ENCODE measurements around the gene HECTD2. TPM values are rescaled to one million over a fixed set of nuclear protein-coding genes. Genes with fewer than 3 reads are reported as not detected.

Gene HECTD2
- total RNA-seq, 2 experiments from 2014 or later = 0.92 to 1.0 TPM

DNA sequence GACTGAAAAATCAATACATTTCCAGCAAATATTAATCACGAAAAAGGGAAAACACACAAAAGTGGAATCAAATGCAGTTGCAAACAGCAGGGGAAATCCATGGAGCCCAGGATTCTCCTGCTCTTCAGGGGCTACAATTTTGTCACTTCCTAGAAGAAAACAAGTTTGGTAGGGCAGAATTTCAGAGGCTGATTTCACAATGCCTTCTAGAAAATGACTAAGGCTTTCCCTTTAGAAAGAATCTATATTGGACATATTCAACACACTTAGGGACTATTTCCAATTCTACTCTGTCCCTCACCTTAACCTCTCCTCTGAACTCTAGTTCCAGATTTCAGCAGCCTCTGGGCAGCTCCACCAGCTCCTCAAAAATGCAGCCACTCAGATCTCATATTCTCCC, 111.3 kb downstream of the HECTD2 start:
- Histone ChIP-seq H3K4me1 (ENCODE audit: insufficient read depth, low read length) (no peaks in the 10 kb centered on the region), H3K27me3 (ENCODE audit: control insufficient read depth in 1 of 2, insufficient read depth in 2 of 2, low read length in 2 of 2) (no peaks in the 10 kb centered on the region), H3K4me3 (ENCODE audit: low read length) (no peak overlapping the region), H3K36me3 (ENCODE audit: insufficient read depth, low read length) (no peaks in the 10 kb centered on the region), H3K9me3 (ENCODE audit: control insufficient read depth in 1 of 2, insufficient read depth in 1 of 2, low read length in 2 of 2) (no peaks in the 10 kb centered on the region), H3K27ac (ENCODE audit: low read depth in 1 of 2, low read length in 2 of 2) (no peak overlapping the region)
- no peaks in the 10 kb centered on the region for H3K9me3 Mint-ChIP-seq
- intact Hi-C loops (cut with DNase I, micrococcal nuclease) = no loop called here
- TF ChIP-seq CTCF (IDR thresholded peaks at IDR 0.05) = no peak
- H3K4me3 Mint-ChIP-seq = no peak overlapping the region
- ATAC-seq (ENCODE audit: poor library complexity) = no peak
- H3K36me3 Mint-ChIP-seq (ENCODE audit: low read depth) = no peaks in the 10 kb centered on the region
- H3K4me1 Mint-ChIP-seq (ENCODE audit: low read depth) = no peaks in the 10 kb centered on the region
- H3K27me3 Mint-ChIP-seq = peaks cover 5% of the 10 kb centered on the region
- ChIA-PET POLR2A (no interaction called here), CTCF (interaction anchor here (0.6 kb wide), 1 partner anchor 520 kb away, joined by 4 read pairs; no protein-coding TSS in a partner anchor)
- no peak for DNase-seq
- no peak overlapping the region for H3K27ac Mint-ChIP-seq

DNA sequence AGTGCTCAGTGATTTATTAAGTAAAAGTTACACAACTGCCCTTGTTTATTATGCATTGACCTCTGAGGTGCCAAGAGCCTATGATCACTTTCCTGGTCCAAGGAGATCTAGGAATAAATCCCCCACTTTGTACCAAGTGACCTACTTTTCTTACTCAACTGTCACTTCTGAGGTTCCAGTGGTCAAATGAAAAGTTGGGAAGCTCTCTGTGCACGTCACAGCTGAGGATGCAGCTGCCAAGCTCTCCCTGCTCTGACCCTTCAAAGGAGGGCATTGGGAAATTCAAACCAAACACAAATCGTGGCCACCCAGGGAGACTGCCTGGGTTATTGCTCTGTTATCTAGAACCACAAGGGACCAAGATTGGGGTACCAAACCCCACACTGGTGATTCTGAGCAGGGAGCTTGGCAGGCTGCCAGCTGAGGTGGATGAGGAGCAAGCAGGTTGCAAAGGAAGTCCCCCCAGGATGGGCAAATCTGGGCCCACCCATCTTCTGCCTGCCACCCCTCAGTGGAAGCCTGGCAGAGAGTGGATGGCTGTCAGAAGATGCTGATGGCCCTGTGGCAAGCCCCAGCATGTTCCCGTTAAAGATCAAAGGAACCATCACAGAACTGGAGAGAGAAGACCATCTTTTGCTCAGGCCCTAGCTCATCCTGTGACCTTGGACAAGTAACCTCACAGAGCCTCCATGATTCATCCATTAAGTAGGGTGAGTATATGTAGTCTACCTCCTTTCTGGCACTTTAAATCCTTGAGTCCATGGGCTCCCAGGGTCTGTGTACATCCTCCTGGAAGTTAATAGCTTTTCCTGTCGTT, 116.0 kb downstream of the HECTD2 start:
- Mint-ChIP-seq H3K4me1 (ENCODE audit: low read depth) (no peaks in the 10 kb centered on the region), H3K4me3 (no peak overlapping the region), H3K27me3 (peaks cover 20% of the 10 kb centered on the region), H3K36me3 (ENCODE audit: low read depth) (no peaks in the 10 kb centered on the region), H3K9me3 (no peaks in the 10 kb centered on the region), H3K27ac (no peak overlapping the region)
- no peak overlapping the region for H3K27ac ChIP-seq (ENCODE audit: low read depth in 1 of 2, low read length in 2 of 2)
- ATAC-seq (ENCODE audit: poor library complexity) (no peak), DNase-seq (no peak)
- intact Hi-C loops (cut with DNase I, micrococcal nuclease) = no loop called here
- ChIA-PET POLR2A (no interaction called here), CTCF (no interaction called here)
- H3K27me3 ChIP-seq (ENCODE audit: control insufficient read depth in 1 of 2, insufficient read depth in 2 of 2, low read length in 2 of 2) = peaks cover 0 to 2% of the 10 kb centered on the region in 2 experiments
- H3K4me1 ChIP-seq (ENCODE audit: insufficient read depth, low read length) = no peaks in the 10 kb centered on the region
- no peak for TF ChIP-seq CTCF (IDR thresholded peaks at IDR 0.05)
- no peak overlapping the region for H3K4me3 ChIP-seq (ENCODE audit: low read length)
- H3K36me3 ChIP-seq (ENCODE audit: insufficient read depth, low read length) = no peaks in the 10 kb centered on the region
- no peaks in the 10 kb centered on the region for H3K9me3 ChIP-seq (ENCODE audit: control insufficient read depth in 1 of 2, insufficient read depth in 1 of 2, low read length in 2 of 2)

DNA sequence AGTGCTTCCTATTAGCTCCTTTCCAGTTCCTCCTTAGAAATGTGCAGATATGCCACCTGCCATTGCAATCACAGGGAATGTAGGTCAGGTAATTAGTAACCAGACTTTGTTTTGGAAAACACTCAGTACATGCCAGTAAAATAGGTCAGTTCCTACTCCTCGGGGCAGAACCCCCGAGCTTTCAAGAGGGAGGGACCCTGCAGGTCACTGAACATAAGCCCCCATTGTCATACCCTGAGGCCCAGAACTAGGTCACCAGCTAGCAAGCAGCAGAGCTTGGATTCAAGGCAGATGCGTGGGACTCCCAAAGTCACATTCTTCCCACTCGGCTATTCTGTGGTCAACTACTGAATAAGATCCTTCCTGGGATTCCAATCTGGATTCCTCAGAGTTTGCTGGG, 117.9 kb downstream of the HECTD2 start:
- no peaks in the 10 kb centered on the region for H3K4me1 ChIP-seq (ENCODE audit: insufficient read depth, low read length)
- no peaks in the 10 kb centered on the region for H3K36me3 ChIP-seq (ENCODE audit: insufficient read depth, low read length)
- H3K4me3 Mint-ChIP-seq = no peak overlapping the region
- ATAC-seq (ENCODE audit: poor library complexity) = no peak
- H3K4me1 Mint-ChIP-seq (ENCODE audit: low read depth) = no peaks in the 10 kb centered on the region
- no peak overlapping the region for H3K4me3 ChIP-seq (ENCODE audit: low read length)
- no peak overlapping the region for H3K27ac ChIP-seq (ENCODE audit: low read depth in 1 of 2, low read length in 2 of 2)
- no peaks in the 10 kb centered on the region for H3K9me3 ChIP-seq (ENCODE audit: control insufficient read depth in 1 of 2, insufficient read depth in 1 of 2, low read length in 2 of 2)
- H3K27ac Mint-ChIP-seq = no peak overlapping the region
- ChIA-PET CTCF (interaction anchor here (1.2 kb wide), 1 partner anchor 13 kb away, joined by 3 read pairs; no protein-coding TSS in a partner anchor), POLR2A (no interaction called here)
- no peaks in the 10 kb centered on the region for H3K36me3 Mint-ChIP-seq (ENCODE audit: low read depth)
- no peaks in the 10 kb centered on the region for H3K9me3 Mint-ChIP-seq
- intact Hi-C loops (cut with DNase I, micrococcal nuclease) = no loop called here
- H3K27me3 Mint-ChIP-seq = peaks cover 22% of the 10 kb centered on the region
- DNase-seq = no peak
- H3K27me3 ChIP-seq (ENCODE audit: control insufficient read depth in 1 of 2, insufficient read depth in 2 of 2, low read length in 2 of 2) = peaks cover 0 to 2% of the 10 kb centered on the region in 2 experiments
- no peak for TF ChIP-seq CTCF (IDR thresholded peaks at IDR 0.05)

Measured in CD4-positive, alpha-beta T cell (primary cell).